Endothelial cell of umbilical vein (primary cell): Measurements from ENCODE around the gene MIGA1. TPM values are rescaled to one million over a fixed set of nuclear protein-coding genes. Genes with fewer than 3 reads are reported as not detected.

Experiments used
- BruUV-seq: library from RNA; stranded (reverse); fragments of 400-500 nt; replicated peaks from 2 replicates; lab custom pipeline; 2021; lab: Mats Ljungman, UMichigan
- CTCF ChIA-PET: fragments of 300-600, 350-600 bp; sonication (Branson Sonifier 250); formaldehyde crosslinking; loops from one replicate; lab custom pipeline; 2021; ENCODE audit warnings: antibody characterized with exemption, inconsistent platforms; lab: Charles Lee
- POLR2A ChIA-PET: fragments of 300-600, 350-600 bp; sonication (Branson Sonifier 250); formaldehyde crosslinking; loops from one replicate; lab custom pipeline; 2021; ENCODE audit warnings: antibody characterized with exemption, inconsistent platforms; lab: Charles Lee
- DNase-seq: peaks from one replicate; pipeline ENCODE4 v3.0.0-alpha.2; 2011; ENCODE audit warnings: low read depth, low spot score
- FAIRE-seq: peaks from 2 replicates; lab custom pipeline; 2011; peaks lifted over from hg19 to GRCh38; lab: Jason Lieb, UNC
- H2AFZ ChIP-seq: 2 replicates; pipeline ENCODE4 v1.6.0; 2012; ENCODE audit warnings: low read depth, low read length, control low read depth, inconsistent platforms
- H3K27ac ChIP-seq: 2 replicates; pipeline ENCODE4 v1.5.1; 2011; ENCODE audit warnings: low read depth, mild to moderate bottlenecking, control low read depth, low read length, moderate library complexity; ENCODE audit not compliant: insufficient read depth
- H3K27me3 ChIP-seq, 2 experiments: 2 replicates each; pipeline versions ENCODE4 v1.6.0 to v1.6.1; 2011; ENCODE audit warnings: low read length in 2 of 2, mixed read lengths in 1 of 2; ENCODE audit not compliant: control insufficient read depth in 2 of 2, insufficient read depth in 2 of 2
- H3K36me3 ChIP-seq, 2 experiments: 2 replicates in 1 of 2; 3 replicates in 1 of 2; pipeline ENCODE4 v1.5.1; 2011; ENCODE audit warnings: low read length in 2 of 2, mild to moderate bottlenecking in 1 of 2, moderate library complexity in 1 of 2; ENCODE audit not compliant: control insufficient read depth in 2 of 2, insufficient read depth in 2 of 2; ENCODE audit errors: extremely low read depth in 1 of 2
- H3K4me1 ChIP-seq: 3 replicates; pipeline ENCODE4 v1.5.1; 2011; ENCODE audit warnings: mild to moderate bottlenecking, low read length; ENCODE audit not compliant: control insufficient read depth, insufficient read depth; ENCODE audit errors: extremely low read depth
- H3K4me2 ChIP-seq: 2 replicates; pipeline ENCODE4 v1.6.1; 2011; ENCODE audit warnings: low read length, control low read depth, mixed read lengths; ENCODE audit not compliant: insufficient read depth
- H3K4me3 ChIP-seq, 3 experiments: fragments of 200-600 bp in 1 of 3; sonication (generic), shearing (Covaris generic) in 1 of 3; replicated peaks in 1 of 3; 2 replicates each; pipeline ENCODE4 v1.5.1; 2011 to 2016; ENCODE audit warnings: control low read depth in 3 of 3, low read length in 3 of 3, mild to moderate bottlenecking in 2 of 3, inconsistent platforms in 1 of 3, low read depth in 1 of 3, moderate library complexity in 1 of 3; ENCODE audit not compliant: insufficient read depth in 1 of 3
- H3K79me2 ChIP-seq: 2 replicates; pipeline ENCODE4 v1.6.0; 2012; ENCODE audit warnings: low read length, inconsistent platforms; ENCODE audit not compliant: control insufficient read depth, insufficient read depth
- H3K9ac ChIP-seq: replicated peaks from 2 replicates; pipeline ENCODE3; 2011; ENCODE audit warnings: low read length, control low read depth; ENCODE audit not compliant: insufficient read depth; ENCODE audit errors: extremely low read depth
- H3K9me1 ChIP-seq: replicated peaks from 3 replicates; pipeline ENCODE4 v1.6.0; 2011; ENCODE audit warnings: mild to moderate bottlenecking, low read length; ENCODE audit not compliant: control insufficient read depth, insufficient read depth; ENCODE audit errors: extremely low read depth
- H3K9me3 ChIP-seq: replicated peaks from 2 replicates; pipeline ENCODE4 v1.5.1; 2012; ENCODE audit warnings: low read length, inconsistent platforms; ENCODE audit not compliant: control insufficient read depth, insufficient read depth
- H4K20me1 ChIP-seq: replicated peaks from 2 replicates; pipeline ENCODE3; 2011; ENCODE audit warnings: mild to moderate bottlenecking, low read length; ENCODE audit not compliant: control insufficient read depth, insufficient read depth; ENCODE audit errors: extremely low read depth
- CTCF ChIP-seq, 2 donors: IDR thresholded peaks; 1 replicate in 1 of 2; 2 replicates in 1 of 2; pipeline ENCODE4 v1.5.1; 2011; ENCODE audit warnings: low read length in 2 of 2, mild to moderate bottlenecking in 2 of 2, moderate library complexity in 2 of 2, control low read depth in 1 of 2, inconsistent platforms in 1 of 2, low read depth in 1 of 2; ENCODE audit not compliant: insufficient read depth in 1 of 2; ENCODE audit errors: extremely low read depth in 1 of 2
- EZH2 ChIP-seq: IDR thresholded peaks from 2 replicates; pipeline ENCODE4 v1.6.1; 2012; ENCODE audit warnings: borderline replicate concordance, low read depth, mild to moderate bottlenecking, moderate library complexity, low read length, inconsistent platforms; ENCODE audit not compliant: severe bottlenecking
- GATA2 ChIP-seq: IDR thresholded peaks from 2 replicates; pipeline ENCODE4 v1.7.0; 2011; ENCODE audit warnings: low read depth, mild to moderate bottlenecking, moderate library complexity, mixed read lengths, low read length; ENCODE audit not compliant: insufficient read length, insufficient read depth
- MYC ChIP-seq: IDR thresholded peaks from one replicate; pipeline ENCODE4 v1.6.1; 2011; ENCODE audit warnings: mild to moderate bottlenecking, low read depth, low read length
- POLR2AphosphoS5 ChIP-seq: IDR thresholded peaks from 2 replicates; pipeline ENCODE4 v1.6.1; 2012; ENCODE audit warnings: low read depth, mild to moderate bottlenecking, control low read depth, low read length, moderate library complexity; ENCODE audit not compliant: insufficient read depth
- dilution Hi-C: fragments of 300-500 bp; cut with MboI; formaldehyde crosslinking; loops from one replicate; pipeline ENCODE4 v1.15.0; 2019; ENCODE audit warnings: low sequenced_read_pairs; ENCODE audit not compliant: extremely low pct_ligation_motif_present
- intact Hi-C: fragments of 100-400 bp; cut with micrococcal nuclease; formaldehyde crosslinking; loops from one replicate; pipeline ENCODE4 v1.10.0; 2022
- polyA plus RNA-seq, 4 experiments: library from polyadenylated mRNA; depleted of rRNA in 3 of 4; stranded (reverse) in 3 of 4; unstranded in 1 of 4; fragments of >200 nt; gene quantifications; 2 replicates each; pipeline versions ENCODE4 v1.2.1 to v1.2.3, GENCODE V29; 2011 to 2012; ENCODE audit warnings: missing spikeins in 1 of 4
- total RNA-seq: library from RNA; stranded (reverse); gene quantifications from 2 replicates; pipeline ENCODE4 v1.2.3, GENCODE V29; 2021

Gene MIGA1
- total and polyA plus RNA-seq, 2 donors (not counting 3 experiments of a cell fraction or from before 2014, with no cell fraction given), result 2.8 to 14.6 TPM

GRCh38 chr1:77866296-77866695 is 86.8 kb downstream of the MIGA1 start:
- DNase-seq, result no peak
- no TSS peak for BruUV-seq
- CTCF ChIA-PET, result interaction anchor here (0.9 to 1.3 kb wide), 3 partner anchors 8 to 18 kb away, joined by 3 to 4 read pairs (median 3); no protein-coding TSS in a partner anchor

More at GRCh38 chr1:77866296-77866695, 86.8 kb downstream of the MIGA1 start:
- no peak overlapping the region for H2AFZ ChIP-seq
- no peaks in the 10 kb centered on the region for H3K9me1 ChIP-seq
- no peaks in the 10 kb centered on the region for H3K4me1 ChIP-seq
- no peaks in the 10 kb centered on the region for H3K9me3 ChIP-seq
- POLR2A ChIA-PET, result no interaction called here
- no peak overlapping the region for H3K27ac ChIP-seq
- H4K20me1 ChIP-seq, result no peaks in the 10 kb centered on the region
- H3K9ac ChIP-seq, result no peak overlapping the region
- intact Hi-C loops, result no loop called here
- H3K27me3 ChIP-seq, result no peaks in the 10 kb centered on the region
- no peak overlapping the region for H3K4me3 ChIP-seq
- FAIRE-seq, result no peak
- no peak for TF ChIP-seq POLR2AphosphoS5
- TF ChIP-seq GATA2, result no peak
- no peak for TF ChIP-seq MYC
- no peak for TF ChIP-seq EZH2
- TF ChIP-seq CTCF (IDR thresholded peaks at IDR 0.05; ENCODE audit: extremely low read depth in 1 of 2, insufficient read depth in 1 of 2, low read depth in 1 of 2, low read length in 2 of 2), result no peak
- H3K36me3 ChIP-seq, result peaks cover 2 to 7% of the 10 kb centered on the region in 2 experiments
- dilution Hi-C loops, result no loop called here
- no peak overlapping the region for H3K4me2 ChIP-seq
- H3K79me2 ChIP-seq, result no peaks in the 10 kb centered on the region
